ENCODE measurements around the gene TRAF6. TPM values are rescaled to one million over a fixed set of nuclear protein-coding genes. Genes with fewer than 3 reads are reported as not detected.

The TRAF6 gene

GRCh38 chr11:36437413-36437812, 72.7 kb downstream of the TRAF6 start:
- no CpG with 5 or more reads among the region's 3 CpGs for WGBS, 2 donors (ENCODE audit: extremely low coverage in 2 of 2, insufficient read length in 2 of 2, insufficient replicate concordance in 1 of 2)
- H3K27ac ChIP-seq (replicated peaks; ENCODE audit: low read length): no peak overlapping the region
- H3K4me2 ChIP-seq (ENCODE audit: insufficient read depth, low read length, poor library complexity, severe bottlenecking): no peak overlapping the region
- H4K8ac ChIP-seq (ENCODE audit: low read depth, low read length): no peak overlapping the region
- H2BK15ac ChIP-seq (ENCODE audit: low read length): no peak overlapping the region
- no peak overlapping the region for H4K91ac ChIP-seq (ENCODE audit: low read depth, low read length, poor library complexity)
- no peak overlapping the region for H2BK12ac ChIP-seq (ENCODE audit: low read length)
- no peaks in the 10 kb centered on the region for H3K27me3 ChIP-seq (ENCODE audit: control insufficient read depth in 3 of 3, insufficient read depth in 3 of 3, low read depth in 1 of 3, low read length in 3 of 3)
- no peak overlapping the region for H2AK5ac ChIP-seq (ENCODE audit: low read depth, low read length)
- no peak overlapping the region for H3K23ac ChIP-seq (ENCODE audit: low read depth, low read length, poor library complexity)
- H3K14ac ChIP-seq (ENCODE audit: low read length): no peak overlapping the region
- H3K9me3 ChIP-seq (replicated peaks in 1 of 2; ENCODE audit: control insufficient read depth in 2 of 2, insufficient read depth in 1 of 2, low read depth in 1 of 2, low read length in 2 of 2): peaks cover 2 to 19% of the 10 kb centered on the region in 2 donors
- H2BK5ac ChIP-seq (ENCODE audit: low read length): no peak overlapping the region
- no peaks in the 10 kb centered on the region for H3K4me1 ChIP-seq (ENCODE audit: control insufficient read depth in 2 of 2, insufficient read depth in 1 of 2, low read depth in 1 of 2, low read length in 2 of 2)
- H2BK120ac ChIP-seq (ENCODE audit: low read depth, low read length): no peak overlapping the region
- no peak overlapping the region for H3K18ac ChIP-seq (ENCODE audit: low read length)
- H3K4ac ChIP-seq (ENCODE audit: low read length): no peak overlapping the region
- H3K9ac ChIP-seq (ENCODE audit: low read depth, low read length, poor library complexity): no peak overlapping the region
- no peak for DNase-seq (ENCODE audit: low spot score)
- H3K79me1 ChIP-seq (ENCODE audit: low read depth, low read length): no peaks in the 10 kb centered on the region
- no peak overlapping the region for H2AFZ ChIP-seq (ENCODE audit: low read length)
- H3K36me3 ChIP-seq (replicated peaks in 1 of 2; ENCODE audit: control insufficient read depth in 2 of 2, insufficient read depth in 2 of 2, low read length in 2 of 2): peaks cover 16 to 97% of the 10 kb centered on the region in 2 donors
- no peak overlapping the region for H3K4me3 ChIP-seq (ENCODE audit: low read length in 2 of 2)

Small RNAs within 50 kb of the gene (small RNA-seq; reads per million reads assigned to genes)
- gene AC061999.1 (ENCODE audit: insufficient read depth): not detected

All from neuronal stem cell (in vitro differentiated cells).